Central memory CD4-positive, alpha-beta T cell (primary cell): ENCODE data around the gene IST1.

Source experiments
- DNase-seq: peaks from one replicate; pipeline ENCODE4 v3.0.0; 2022

IST1 gene

GRCh38 chr16:71965223-71965622 lies 69.9 kb downstream of the IST1 start:
- no peak for DNase-seq

DNA sequence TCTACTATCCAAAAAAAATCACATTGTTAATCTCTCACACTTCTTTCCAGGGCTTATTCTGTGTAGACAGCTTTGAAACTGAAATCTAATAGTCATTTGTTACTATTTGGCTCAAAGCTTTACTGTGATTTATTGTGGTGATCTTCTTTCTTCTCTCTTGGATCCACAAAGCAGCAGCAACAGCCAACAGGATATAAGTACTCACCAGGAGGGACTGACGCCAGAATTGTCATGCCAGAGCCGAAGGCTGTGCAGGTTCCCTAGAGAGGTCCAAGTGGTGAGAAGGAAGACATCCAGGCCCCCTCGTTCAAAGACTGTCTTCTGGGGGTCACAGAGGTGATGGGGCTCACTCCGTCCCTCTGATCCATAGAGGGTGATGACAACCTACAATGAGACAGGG lies 71.6 kb downstream of the IST1 start:
- no peak for DNase-seq

DNA sequence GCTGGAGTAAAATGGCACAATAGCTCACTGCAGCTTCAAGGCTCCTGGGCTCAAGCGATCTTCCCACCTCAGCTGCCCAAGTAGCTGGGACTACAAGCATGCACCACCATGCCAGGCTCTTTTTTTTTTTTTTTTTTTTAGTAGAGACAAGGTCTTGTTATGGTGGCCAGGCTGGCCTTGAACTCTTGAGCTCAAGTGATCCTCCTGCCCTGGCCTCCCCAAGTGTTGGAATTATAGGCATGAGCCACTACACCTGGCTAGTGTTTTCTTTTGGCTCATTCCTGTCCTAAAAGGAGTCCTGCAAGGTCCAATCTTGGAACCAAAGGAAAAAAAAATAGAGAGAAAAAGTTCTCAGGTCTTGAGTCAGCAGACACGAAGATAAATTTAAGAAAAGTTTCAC lies 74.0 kb downstream of the IST1 start:
- no peak for DNase-seq

DNA sequence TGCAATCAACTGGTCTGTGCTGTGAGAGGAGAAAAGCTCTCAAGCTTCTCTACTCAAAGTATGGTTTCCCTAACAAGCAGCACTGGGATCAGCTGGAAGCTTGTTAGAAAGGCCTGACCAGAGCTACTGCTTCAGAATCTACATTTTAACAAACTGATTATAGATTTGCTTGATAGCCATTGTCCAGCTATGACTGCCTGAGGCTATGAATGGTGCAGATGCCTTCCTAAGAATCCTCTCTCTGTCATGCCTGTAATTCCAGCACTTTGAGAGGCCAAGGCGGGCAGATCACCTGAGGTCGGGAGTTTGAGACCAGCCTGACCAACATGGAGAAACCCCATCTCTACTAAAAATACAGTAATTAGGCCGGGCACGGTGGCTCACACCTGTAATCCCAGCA lies 76.2 kb downstream of the IST1 start:
- DNase-seq: no peak

DNA sequence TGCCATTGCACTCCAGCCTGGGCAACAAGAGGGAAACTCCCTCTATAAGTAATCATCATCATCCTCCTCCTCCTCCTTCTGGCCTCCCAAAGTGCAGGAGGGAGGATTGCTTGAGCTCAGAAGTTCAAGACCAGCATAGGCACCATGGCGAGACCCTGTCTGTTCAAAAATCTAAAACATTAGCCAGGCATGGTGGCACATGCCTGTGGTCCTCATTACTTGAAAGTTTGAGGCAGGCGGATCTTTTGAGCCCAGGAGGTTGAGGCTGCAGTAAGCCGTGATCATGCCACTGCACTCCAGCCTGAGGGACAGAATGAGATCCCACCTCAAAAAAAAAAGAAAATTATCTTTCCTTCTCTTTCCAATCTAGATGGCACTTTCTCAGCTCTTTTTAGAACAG lies 77.0 kb downstream of the IST1 start:
- DNase-seq: no peak

GRCh38 chr16:71973001-71973400 lies 77.7 kb downstream of the IST1 start:
- no peak for DNase-seq

DNA sequence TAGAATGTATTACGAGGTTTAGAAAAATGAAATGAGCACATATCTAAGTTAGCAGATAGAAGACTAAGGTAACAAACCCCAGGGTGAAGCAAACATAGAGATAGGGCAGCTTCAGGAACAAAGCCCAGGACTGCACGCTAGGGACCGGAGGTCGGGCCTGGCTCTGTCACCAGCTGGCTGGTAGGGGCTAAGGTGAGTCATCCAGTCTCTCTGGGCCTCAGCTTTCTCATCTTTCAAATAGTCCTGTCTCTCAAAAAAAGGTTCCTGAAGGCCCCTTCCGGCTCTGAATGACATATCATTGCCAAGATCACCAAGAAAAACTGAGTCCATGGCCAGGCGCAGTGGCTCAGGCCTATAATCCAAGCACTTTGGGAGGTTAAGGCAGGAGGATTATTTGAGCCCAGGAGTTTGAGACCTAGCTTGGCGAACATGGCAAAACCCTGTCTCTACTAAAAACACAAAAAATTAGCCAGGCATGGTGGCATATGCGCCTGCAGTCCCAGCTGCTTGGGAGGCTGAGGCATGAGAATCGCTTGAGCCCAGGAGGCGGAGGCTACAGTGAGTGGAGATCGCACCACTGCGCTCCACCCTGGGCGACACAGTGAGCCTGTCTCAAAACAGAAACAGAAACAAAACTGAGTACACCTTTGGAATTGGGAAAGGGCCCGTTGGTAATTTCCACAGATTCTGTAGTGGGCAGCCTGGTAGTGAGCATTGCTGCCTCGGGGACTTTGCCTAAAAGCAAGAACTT lies 78.9 kb downstream of the IST1 start:
- DNase-seq: no peak
